Measurements from ENCODE around the gene FBXO7. TPM values are rescaled to one million over a fixed set of nuclear protein-coding genes. Genes with fewer than 3 reads are reported as not detected.
A peak's percentile ranks its signal among the peaks of the same experiment; 100 is the strongest.
"Not testable (repeated sequence)": the region's sequence is repeated elsewhere in the genome, so short reads cannot be mapped to it uniquely, and the experiment has no call there.

Gene FBXO7
- polyA plus RNA-seq, 1 donor = 99.4 TPM

GRCh38 chr22:32465661-32466060 is 8.9 kb upstream of the FBXO7 start:
- no peak overlapping the region for H3K27ac ChIP-seq (ENCODE audit: low read length)
- WGBS (ENCODE audit: insufficient coverage, low lambda C conversion rate) = 100% methylated on average over 1 of the region's 3 CpGs
- H3K4me1 ChIP-seq (ENCODE audit: control insufficient read depth, insufficient read depth, low read length) = no peaks in the 10 kb centered on the region
- no peaks in the 10 kb centered on the region for H3K36me3 ChIP-seq (ENCODE audit: control insufficient read depth, insufficient read depth, low read length)
- DNase-seq = no peak
- peaks cover 11% of the 10 kb centered on the region for H3K27me3 ChIP-seq (ENCODE audit: control insufficient read depth, insufficient read depth, low read length)
- H3K9me3 ChIP-seq (ENCODE audit: control insufficient read depth, low read depth, low read length) = no peaks in the 10 kb centered on the region
- H3K4me3 ChIP-seq (ENCODE audit: low read length) = no peak overlapping the region

DNA sequence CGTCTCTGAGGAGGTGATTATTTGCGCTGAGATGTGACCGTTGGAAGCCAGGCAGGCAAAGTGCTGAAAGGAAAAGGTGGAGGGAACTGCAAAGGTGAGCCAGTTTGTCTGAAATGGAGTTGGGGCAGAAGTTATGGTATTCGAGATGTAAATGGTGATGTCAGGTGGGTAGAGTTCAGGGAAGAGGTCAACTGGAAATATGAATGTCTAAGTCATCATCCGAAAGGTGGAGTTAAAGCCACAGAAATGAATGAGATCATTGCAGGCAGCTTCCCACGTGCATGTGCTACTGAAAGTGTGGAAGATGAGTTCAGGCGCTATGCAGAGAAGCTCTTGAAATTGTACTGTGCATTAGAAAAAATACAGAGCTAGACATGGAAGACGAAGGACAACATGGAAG is 8.1 kb upstream of the FBXO7 start:
- Histone ChIP-seq H3K4me1 (ENCODE audit: control insufficient read depth, insufficient read depth, low read length) (no peaks in the 10 kb centered on the region), H3K27ac (ENCODE audit: low read length) (no peak overlapping the region), H3K4me3 (ENCODE audit: low read length) (no peak overlapping the region), H3K27me3 (ENCODE audit: control insufficient read depth, insufficient read depth, low read length) (peaks cover 11% of the 10 kb centered on the region), H3K9me3 (ENCODE audit: control insufficient read depth, low read depth, low read length) (no peaks in the 10 kb centered on the region), H3K36me3 (ENCODE audit: control insufficient read depth, insufficient read depth, low read length) (no peaks in the 10 kb centered on the region)
- WGBS (ENCODE audit: insufficient coverage, low lambda C conversion rate) = 73% methylated on average over 3 of the region's 8 CpGs
- no peak for DNase-seq

DNA sequence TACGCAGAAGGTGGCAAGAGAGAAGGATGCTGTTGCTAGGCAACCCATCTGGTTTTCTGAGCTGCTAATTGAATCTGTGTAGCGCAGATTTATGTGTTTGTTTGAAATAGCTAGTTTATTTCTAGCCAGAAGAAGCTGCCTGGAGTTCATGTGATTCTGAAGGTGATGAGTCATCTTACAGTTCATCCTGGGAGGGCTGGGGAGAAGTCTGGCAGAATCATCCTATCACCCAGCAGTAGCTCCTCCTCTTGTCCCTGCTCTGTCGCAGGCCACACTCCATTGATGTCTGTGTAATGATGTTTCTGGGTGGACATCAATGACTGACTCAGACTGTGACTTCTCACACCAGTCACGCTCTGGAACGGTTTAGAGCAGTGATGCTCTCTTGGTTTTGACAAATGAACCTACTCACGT is 4.8 kb upstream of the FBXO7 start:
- H3K27me3 ChIP-seq (ENCODE audit: control insufficient read depth, insufficient read depth, low read length) = peaks cover 4% of the 10 kb centered on the region
- peak; percentile 7 to 44 for DNase-seq
- no peaks in the 10 kb centered on the region for H3K36me3 ChIP-seq (ENCODE audit: control insufficient read depth, insufficient read depth, low read length)
- peaks cover 6% of the 10 kb centered on the region for H3K4me1 ChIP-seq (ENCODE audit: control insufficient read depth, insufficient read depth, low read length)
- no peaks in the 10 kb centered on the region for H3K9me3 ChIP-seq (ENCODE audit: control insufficient read depth, low read depth, low read length)
- no CpG with 5 or more reads among the region's 6 CpGs for WGBS (ENCODE audit: insufficient coverage, low lambda C conversion rate)
- H3K27ac ChIP-seq (ENCODE audit: low read length) = no peak overlapping the region
- no peak overlapping the region for H3K4me3 ChIP-seq (ENCODE audit: low read length)

DNA sequence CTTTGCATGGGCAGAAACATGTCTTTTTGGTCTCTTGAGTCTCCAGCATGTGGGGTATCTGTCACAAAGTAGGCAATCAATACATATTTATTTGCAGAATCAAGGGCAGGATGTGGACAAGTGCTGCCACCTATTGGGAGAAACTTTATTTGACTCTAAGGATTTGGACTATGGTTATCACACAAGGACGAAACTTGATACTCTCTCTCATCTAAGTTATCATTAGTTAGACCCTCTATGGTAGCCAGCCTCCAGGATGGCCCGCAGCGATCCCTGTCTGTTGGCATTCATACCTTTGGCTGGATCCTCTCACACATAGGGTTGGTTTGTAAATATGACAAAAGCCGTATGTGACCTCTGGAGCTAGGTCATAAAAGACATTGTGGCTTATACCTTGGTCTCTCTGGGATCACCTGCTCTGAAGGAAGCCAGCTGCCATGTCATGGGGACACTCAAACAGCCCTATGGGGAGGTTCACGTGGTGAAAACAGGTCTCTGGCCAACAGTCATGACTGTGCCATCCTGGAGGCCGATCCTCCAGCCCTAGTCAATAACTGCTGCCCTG is 1.1 kb upstream of the FBXO7 start:
- Histone ChIP-seq H3K9me3 (ENCODE audit: control insufficient read depth, low read depth, low read length) (no peaks in the 10 kb centered on the region), H3K4me3 (ENCODE audit: low read length) (no peak overlapping the region), H3K4me1 (ENCODE audit: control insufficient read depth, insufficient read depth, low read length) (peaks cover 6% of the 10 kb centered on the region), H3K27ac (ENCODE audit: low read length) (peak overlapping the region; percentile 96), H3K27me3 (ENCODE audit: control insufficient read depth, insufficient read depth, low read length) (peaks cover 2% of the 10 kb centered on the region), H3K36me3 (ENCODE audit: control insufficient read depth, insufficient read depth, low read length) (no peaks in the 10 kb centered on the region)
- peak; percentile 65 to 84 for DNase-seq
- WGBS (ENCODE audit: insufficient coverage, low lambda C conversion rate) = no CpG with 5 or more reads among the region's 6 CpGs

- 0% methylated on average over 1 of the region's 17 CpGs for WGBS (ENCODE audit: insufficient coverage, low lambda C conversion rate)
Observed at GRCh38 chr22:32475468-32476010, 928 bp downstream of the FBXO7 start.

DNA sequence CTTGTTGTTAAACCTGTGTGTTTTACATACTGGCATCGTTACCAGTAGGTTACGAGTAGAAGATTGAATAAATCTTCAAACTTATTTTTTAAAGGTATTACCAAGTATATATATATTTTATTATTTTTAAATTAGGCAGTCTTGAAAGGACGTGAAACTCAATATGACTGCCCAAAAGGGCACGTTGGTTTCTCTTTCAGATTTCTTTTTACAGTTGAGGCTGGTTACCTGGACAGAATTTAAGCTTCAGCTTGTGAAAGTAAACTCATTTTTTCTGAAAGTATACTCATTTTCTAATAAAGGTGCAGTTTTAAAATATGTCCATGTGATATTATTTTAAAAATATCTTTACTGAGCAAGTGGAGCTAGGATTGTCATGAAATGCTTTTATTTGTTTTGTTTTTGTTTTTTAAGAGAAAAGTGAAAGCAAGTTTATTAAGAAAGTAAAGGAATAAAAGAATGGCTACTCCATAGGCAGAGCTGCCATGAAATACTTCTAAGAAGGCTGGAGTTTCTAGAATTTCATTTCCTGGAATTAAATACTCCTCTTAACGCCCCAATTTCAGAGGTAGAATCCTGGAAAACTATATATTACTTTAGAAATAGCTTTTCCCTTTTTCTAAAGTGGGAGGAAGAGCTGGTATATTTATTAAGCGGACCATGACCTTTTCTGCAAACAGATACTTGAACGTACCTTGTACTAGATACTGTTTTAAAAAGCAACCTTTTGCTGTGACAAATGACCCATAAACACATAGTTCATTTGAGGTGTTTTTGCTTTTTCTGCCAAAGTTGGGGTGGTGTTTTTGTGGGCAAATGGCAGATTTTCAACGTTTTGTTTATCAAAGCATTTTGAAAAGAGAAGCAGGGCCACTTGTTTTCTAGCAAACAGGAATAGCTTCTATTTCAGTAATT is 1.9 kb downstream of the FBXO7 start:
- peaks cover 6% of the 10 kb centered on the region for H3K4me1 ChIP-seq (ENCODE audit: control insufficient read depth, insufficient read depth, low read length)
- H3K36me3 ChIP-seq (ENCODE audit: control insufficient read depth, insufficient read depth, low read length) = peaks cover 2% of the 10 kb centered on the region
- H3K9me3 ChIP-seq (ENCODE audit: control insufficient read depth, low read depth, low read length) = no peaks in the 10 kb centered on the region
- 0% methylated on average over 3 of the region's 8 CpGs for WGBS (ENCODE audit: insufficient coverage, low lambda C conversion rate)
- H3K27ac ChIP-seq (ENCODE audit: low read length) = peak overlapping the region; percentile 96
- no peaks in the 10 kb centered on the region for H3K27me3 ChIP-seq (ENCODE audit: control insufficient read depth, insufficient read depth, low read length)
- DNase-seq = peak; percentile 19 to 56
- H3K4me3 ChIP-seq (ENCODE audit: low read length) = peak overlapping the region; percentile 84

More at GRCh38 chr22:32475468-32476010, 928 bp downstream of the FBXO7 start:
- H3K9me3 ChIP-seq (ENCODE audit: control insufficient read depth, low read depth, low read length) = no peaks in the 10 kb centered on the region
- H3K27ac ChIP-seq (ENCODE audit: low read length) = peak overlapping the region; percentile 96
- DNase-seq = no peak
- H3K4me3 ChIP-seq (ENCODE audit: low read length) = peak overlapping the region; percentile 84
- peaks cover 6% of the 10 kb centered on the region for H3K4me1 ChIP-seq (ENCODE audit: control insufficient read depth, insufficient read depth, low read length)
- no peaks in the 10 kb centered on the region for H3K27me3 ChIP-seq (ENCODE audit: control insufficient read depth, insufficient read depth, low read length)
- H3K36me3 ChIP-seq (ENCODE audit: control insufficient read depth, insufficient read depth, low read length) = peaks cover under 1% of the 10 kb centered on the region

DNA sequence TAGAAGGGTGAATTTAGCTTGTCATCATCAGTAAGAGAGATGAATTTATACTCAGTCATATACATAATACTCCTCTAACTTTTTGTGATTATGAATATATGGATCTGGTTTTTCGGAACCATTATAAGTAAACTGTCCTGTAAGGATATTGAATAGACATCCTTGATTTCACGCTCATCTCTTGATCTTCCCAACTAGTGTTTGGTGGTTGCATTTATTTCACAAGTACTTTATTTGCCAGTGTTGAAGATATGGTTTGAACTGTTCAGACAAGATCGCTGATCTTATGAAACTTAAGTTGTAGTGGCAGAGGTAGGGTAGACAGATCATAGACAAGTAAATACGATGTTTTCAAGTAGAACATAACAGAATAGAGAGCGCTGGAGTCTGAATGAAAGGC is 3.0 kb downstream of the FBXO7 start:
- DNase-seq = no peak
- Histone ChIP-seq H3K27ac (ENCODE audit: low read length) (no peak overlapping the region), H3K4me1 (ENCODE audit: control insufficient read depth, insufficient read depth, low read length) (peaks cover 6% of the 10 kb centered on the region), H3K36me3 (ENCODE audit: control insufficient read depth, insufficient read depth, low read length) (peaks cover 2% of the 10 kb centered on the region), H3K27me3 (ENCODE audit: control insufficient read depth, insufficient read depth, low read length) (no peaks in the 10 kb centered on the region), H3K9me3 (ENCODE audit: control insufficient read depth, low read depth, low read length) (no peaks in the 10 kb centered on the region), H3K4me3 (ENCODE audit: low read length) (no peak overlapping the region)
- 88% methylated on average over 3 of the region's 5 CpGs for WGBS (ENCODE audit: insufficient coverage, low lambda C conversion rate)

DNA sequence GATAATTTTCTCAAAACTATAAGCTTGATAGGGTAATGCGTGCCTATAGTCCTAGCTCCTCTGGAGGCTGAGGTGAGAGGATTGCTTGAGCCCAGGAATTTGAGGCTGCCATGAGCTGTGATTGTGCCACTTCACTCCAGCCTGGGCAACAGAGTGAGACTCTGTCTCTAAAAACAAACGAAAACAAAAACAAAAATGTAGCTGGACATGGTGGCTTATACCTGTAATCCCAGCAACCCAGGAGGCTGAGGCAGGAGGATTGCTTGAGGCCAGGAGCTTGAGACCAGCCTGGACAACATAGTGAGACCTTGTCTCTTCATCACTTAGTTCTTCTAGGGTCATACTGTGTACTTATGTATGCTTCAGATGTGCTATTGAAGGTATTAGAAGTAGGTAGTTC is 3.9 kb downstream of the FBXO7 start:
- H3K36me3 ChIP-seq (ENCODE audit: control insufficient read depth, insufficient read depth, low read length) = not testable (repeated sequence)

DNA sequence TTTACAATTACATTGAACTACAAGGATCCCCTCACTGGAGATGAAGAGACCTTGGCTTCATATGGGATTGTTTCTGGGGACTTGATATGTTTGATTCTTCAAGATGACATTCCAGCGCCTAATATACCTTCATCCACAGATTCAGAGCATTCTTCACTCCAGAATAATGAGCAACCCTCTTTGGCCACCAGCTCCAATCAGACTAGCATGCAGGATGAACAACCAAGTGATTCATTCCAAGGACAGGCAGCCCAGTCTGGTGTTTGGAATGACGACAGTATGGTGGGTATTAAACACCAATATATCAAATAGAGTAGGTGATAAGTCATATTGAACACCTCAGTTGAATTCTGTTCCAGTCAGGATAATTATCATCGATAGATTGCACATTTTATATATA is 4.4 kb downstream of the FBXO7 start:
- H3K9me3 ChIP-seq (ENCODE audit: control insufficient read depth, low read depth, low read length) = no peaks in the 10 kb centered on the region
- H3K4me3 ChIP-seq (ENCODE audit: low read length) = no peak overlapping the region
- no peak overlapping the region for H3K27ac ChIP-seq (ENCODE audit: low read length)
- H3K27me3 ChIP-seq (ENCODE audit: control insufficient read depth, insufficient read depth, low read length) = no peaks in the 10 kb centered on the region
- peaks cover 5% of the 10 kb centered on the region for H3K36me3 ChIP-seq (ENCODE audit: control insufficient read depth, insufficient read depth, low read length)
- 100% methylated on average over 1 of the region's 3 CpGs for WGBS (ENCODE audit: insufficient coverage, low lambda C conversion rate)
- DNase-seq = no peak
- peaks cover under 1% of the 10 kb centered on the region for H3K4me1 ChIP-seq (ENCODE audit: control insufficient read depth, insufficient read depth, low read length)

More for the DNA sequence above, 3.9 kb downstream of the FBXO7 start:
- H3K4me3 ChIP-seq (ENCODE audit: low read length); H3K9me3 ChIP-seq (ENCODE audit: control insufficient read depth, low read depth, low read length); H3K27ac ChIP-seq (ENCODE audit: low read length); H3K27me3 ChIP-seq (ENCODE audit: control insufficient read depth, insufficient read depth, low read length); DNase-seq; H3K4me1 ChIP-seq (ENCODE audit: control insufficient read depth, insufficient read depth, low read length): not testable (repeated sequence)
- WGBS (ENCODE audit: insufficient coverage, low lambda C conversion rate) = no CpG with 5 or more reads among the region's 2 CpGs

GRCh38 chr22:32480238-32480637 is 5.6 kb downstream of the FBXO7 start:
- H3K4me3 ChIP-seq (ENCODE audit: low read length) = no peak overlapping the region
- H3K36me3 ChIP-seq (ENCODE audit: control insufficient read depth, insufficient read depth, low read length) = peaks cover 10% of the 10 kb centered on the region
- DNase-seq = no peak
- WGBS (ENCODE audit: insufficient coverage, low lambda C conversion rate) = no CpG with 5 or more reads among the region's 1 CpG
- no peaks in the 10 kb centered on the region for H3K4me1 ChIP-seq (ENCODE audit: control insufficient read depth, insufficient read depth, low read length)
- no peaks in the 10 kb centered on the region for H3K27me3 ChIP-seq (ENCODE audit: control insufficient read depth, insufficient read depth, low read length)
- H3K27ac ChIP-seq (ENCODE audit: low read length) = no peak overlapping the region
- H3K9me3 ChIP-seq (ENCODE audit: control insufficient read depth, low read depth, low read length) = no peaks in the 10 kb centered on the region
